Stomach smooth muscle (tissue), 2 donors: ENCODE results near the gene OFD1.
A peak's percentile ranks its signal among the peaks of the same experiment; 100 is the strongest.
"Not testable (repeated sequence)": the region's sequence is repeated elsewhere in the genome, so short reads cannot be mapped to it uniquely, and the experiment has no call there.

ENCODE experiments used
- H3K27ac ChIP-seq: one replicate; pipeline ENCODE4 v1.7.0; 2013; ENCODE audit warnings: mild to moderate bottlenecking, low read length, inconsistent platforms
- H3K27me3 ChIP-seq, 2 donors: one replicate each; pipeline ENCODE4 v1.7.0; 2013; ENCODE audit warnings: low read length in 2 of 2; ENCODE audit not compliant: insufficient read depth in 2 of 2, control insufficient read depth in 1 of 2
- H3K36me3 ChIP-seq, 2 donors: one replicate each; pipeline ENCODE4 v1.7.0; 2013; ENCODE audit warnings: low read length in 2 of 2; ENCODE audit not compliant: control insufficient read depth in 2 of 2, insufficient read depth in 2 of 2
- H3K4me1 ChIP-seq: one replicate; pipeline ENCODE4 v1.7.0; 2013; ENCODE audit warnings: low read length; ENCODE audit not compliant: control insufficient read depth, insufficient read depth
- H3K4me3 ChIP-seq, 2 donors: one replicate each; pipeline ENCODE4 v1.7.0; 2013; ENCODE audit warnings: low read length in 2 of 2
- H3K9ac ChIP-seq, 2 donors: one replicate each; pipeline ENCODE4 v1.7.0; 2013; ENCODE audit warnings: low read length in 2 of 2, mild to moderate bottlenecking in 1 of 2
- H3K9me3 ChIP-seq, 2 donors: one replicate each; pipeline ENCODE4 v1.7.0; 2013; ENCODE audit warnings: low read length in 2 of 2; ENCODE audit not compliant: control insufficient read depth in 2 of 2
- donor health status: healthy.
- donor health status: Pancreatic carcinoma.

OFD1 gene

GRCh38 chrX:13726583-13726982, 8.0 kb upstream of the OFD1 start:
- H3K4me3 ChIP-seq, H3K9me3 ChIP-seq, H3K4me1 ChIP-seq: not testable (repeated sequence)

GRCh38 chrX:13730523-13730922, 4.0 kb upstream of the OFD1 start:
- not testable (repeated sequence) for H3K4me3 ChIP-seq, H3K4me1 ChIP-seq, H3K27me3 ChIP-seq, H3K27ac ChIP-seq, H3K9me3 ChIP-seq, H3K9ac ChIP-seq, H3K36me3 ChIP-seq

More at GRCh38 chrX:13726583-13726982, 8.0 kb upstream of the OFD1 start:
- not testable (repeated sequence) for H3K9ac ChIP-seq, H3K27ac ChIP-seq, H3K27me3 ChIP-seq, H3K36me3 ChIP-seq

GRCh38 chrX:13732246-13733067, 2.1 kb upstream of the OFD1 start:
- Histone ChIP-seq H3K36me3 (no peaks in the 10 kb centered on the region), H3K9me3 (no peaks in the 10 kb centered on the region), H3K4me1 (peaks cover 4% of the 10 kb centered on the region), H3K9ac (peak overlapping the region in 1 of 2 donors; percentile 30), H3K27me3 (no peaks in the 10 kb centered on the region), H3K27ac (peak overlapping the region; percentile 43), H3K4me3 (peak overlapping the region in 1 of 2 donors; percentile 24)

- H3K9ac ChIP-seq, result peak overlapping the region; percentile 93 to 95
- H3K9me3 ChIP-seq, result no peaks in the 10 kb centered on the region
Measured at GRCh38 chrX:13733506-13733905, 1.0 kb upstream of the OFD1 start.

GRCh38 chrX:13741695-13742094, 7.1 kb downstream of the OFD1 start:
- Histone ChIP-seq H3K4me1 (no peaks in the 10 kb centered on the region), H3K4me3 (no peak overlapping the region), H3K9me3 (no peaks in the 10 kb centered on the region), H3K27ac (no peak overlapping the region), H3K36me3 (peaks cover 0 to 6% of the 10 kb centered on the region in 2 donors), H3K27me3 (no peaks in the 10 kb centered on the region), H3K9ac (no peak overlapping the region)

More at GRCh38 chrX:13733506-13733905, 1.0 kb upstream of the OFD1 start:
- H3K27me3 ChIP-seq, result no peaks in the 10 kb centered on the region
- H3K36me3 ChIP-seq, result no peaks in the 10 kb centered on the region
- H3K27ac ChIP-seq, result peak overlapping the region; percentile 83
- peaks cover 4% of the 10 kb centered on the region for H3K4me1 ChIP-seq
- peak overlapping the region; percentile 86 to 88 for H3K4me3 ChIP-seq

GRCh38 chrX:13742397-13743176, 8.0 kb downstream of the OFD1 start:
- Histone ChIP-seq H3K36me3 (peaks cover 3 to 10% of the 10 kb centered on the region in 2 donors), H3K4me1 (no peaks in the 10 kb centered on the region), H3K27ac (no peak overlapping the region), H3K27me3 (no peaks in the 10 kb centered on the region), H3K4me3 (no peak overlapping the region), H3K9me3 (no peaks in the 10 kb centered on the region), H3K9ac (no peak overlapping the region)

- Histone ChIP-seq H3K36me3 (peaks cover 5 to 12% of the 10 kb centered on the region in 2 donors), H3K9ac (no peak overlapping the region), H3K27ac (no peak overlapping the region), H3K9me3 (no peaks in the 10 kb centered on the region), H3K27me3 (no peaks in the 10 kb centered on the region), H3K4me3 (no peak overlapping the region), H3K4me1 (no peaks in the 10 kb centered on the region)
Measured at GRCh38 chrX:13747836-13748235, 13.3 kb downstream of the OFD1 start.

GRCh38 chrX:13748486-13748885, 13.9 kb downstream of the OFD1 start:
- no peaks in the 10 kb centered on the region for H3K4me1 ChIP-seq
- no peaks in the 10 kb centered on the region for H3K27me3 ChIP-seq
- no peak overlapping the region for H3K9ac ChIP-seq
- H3K36me3 ChIP-seq, result peaks cover 5 to 15% of the 10 kb centered on the region in 2 donors
- no peak overlapping the region for H3K4me3 ChIP-seq
- no peaks in the 10 kb centered on the region for H3K9me3 ChIP-seq
- no peak overlapping the region for H3K27ac ChIP-seq

GRCh38 chrX:13750204-13750603, 15.7 kb downstream of the OFD1 start:
- Histone ChIP-seq H3K9ac (no peak overlapping the region), H3K4me3 (no peak overlapping the region), H3K27me3 (no peaks in the 10 kb centered on the region), H3K27ac (no peak overlapping the region), H3K36me3 (peaks cover 5 to 9% of the 10 kb centered on the region in 2 donors), H3K4me1 (no peaks in the 10 kb centered on the region), H3K9me3 (no peaks in the 10 kb centered on the region)

GRCh38 chrX:13750812-13751211, 16.3 kb downstream of the OFD1 start:
- no peaks in the 10 kb centered on the region for H3K9me3 ChIP-seq
- H3K4me1 ChIP-seq, result no peaks in the 10 kb centered on the region
- H3K9ac ChIP-seq, result no peak overlapping the region
- H3K27me3 ChIP-seq, result no peaks in the 10 kb centered on the region
- no peak overlapping the region for H3K4me3 ChIP-seq
- H3K27ac ChIP-seq, result no peak overlapping the region
- H3K36me3 ChIP-seq, result peaks cover 5 to 13% of the 10 kb centered on the region in 2 donors
